Stimulated activated CD4-positive, alpha-beta T cell treated with anti-CD3 and anti-CD28 coated beads, Interleukin-12 subunit alpha, Interleukin-12 subunit beta, amount 100 ng/mL, for 24 hours (primary cell): ENCODE results near the gene GRID1.

Experiments used
- DNase-seq, 2 experiments: peaks; one replicate each; pipeline ENCODE4 v3.0.0-alpha.2; 2020; ENCODE audit warnings: low read depth in 2 of 2

GRID1 gene

GRCh38 chr10:86267286-86268195, 99.1 kb downstream of the GRID1 start:
- DNase-seq, result no peak

GRCh38 chr10:86266446-86267242, 100.0 kb downstream of the GRID1 start:
- no peak for DNase-seq

DNA sequence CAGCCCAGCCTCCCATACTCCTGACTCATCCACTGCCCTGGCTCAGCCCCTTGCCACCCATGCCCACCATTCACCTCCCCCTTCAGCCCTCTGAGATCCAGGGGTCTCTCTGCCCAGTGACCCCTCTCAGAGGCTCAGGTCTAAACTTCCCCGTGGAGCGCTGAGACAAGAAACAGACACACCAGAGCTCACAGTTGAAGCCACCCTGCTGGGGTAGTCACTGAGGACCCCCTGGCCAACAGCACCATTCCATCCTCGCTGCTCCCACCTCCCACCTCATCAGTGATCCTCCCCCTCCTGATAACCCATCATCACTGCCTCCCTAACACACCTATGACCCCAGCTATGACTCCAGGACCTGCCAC, 100.7 kb downstream of the GRID1 start:
- no peak for DNase-seq

DNA sequence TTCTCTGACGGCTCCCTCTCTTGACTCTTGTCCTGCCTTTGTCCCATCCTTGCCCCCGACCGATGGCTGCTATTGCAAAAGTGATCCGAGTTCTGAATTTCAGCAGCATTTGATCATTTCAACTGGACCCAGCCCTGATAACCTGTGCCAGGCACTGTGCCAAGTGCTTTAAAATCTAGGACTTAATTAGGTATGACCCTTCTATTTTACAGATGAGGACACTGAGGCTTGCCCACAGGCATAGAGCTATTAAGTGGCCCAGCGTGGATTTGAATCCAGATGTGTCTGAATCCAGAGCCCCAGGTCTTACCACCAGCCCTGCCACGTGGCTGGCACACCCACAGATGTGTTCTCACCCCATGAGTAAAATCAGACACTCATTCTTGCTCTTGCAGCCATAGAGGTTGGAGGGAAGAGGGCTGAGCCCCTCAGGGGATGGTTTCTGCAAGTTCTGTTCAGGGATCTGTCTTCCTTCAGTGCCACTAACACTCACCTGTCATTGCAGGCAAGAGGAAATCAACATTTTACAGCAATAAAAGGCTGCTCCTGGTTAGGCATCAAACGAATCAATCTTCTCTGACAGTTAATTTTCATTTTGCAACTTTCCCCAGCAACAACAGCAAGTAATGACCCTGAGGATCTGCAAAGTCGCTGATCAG, 101.2 kb downstream of the GRID1 start:
- DNase-seq, result no peak

DNA sequence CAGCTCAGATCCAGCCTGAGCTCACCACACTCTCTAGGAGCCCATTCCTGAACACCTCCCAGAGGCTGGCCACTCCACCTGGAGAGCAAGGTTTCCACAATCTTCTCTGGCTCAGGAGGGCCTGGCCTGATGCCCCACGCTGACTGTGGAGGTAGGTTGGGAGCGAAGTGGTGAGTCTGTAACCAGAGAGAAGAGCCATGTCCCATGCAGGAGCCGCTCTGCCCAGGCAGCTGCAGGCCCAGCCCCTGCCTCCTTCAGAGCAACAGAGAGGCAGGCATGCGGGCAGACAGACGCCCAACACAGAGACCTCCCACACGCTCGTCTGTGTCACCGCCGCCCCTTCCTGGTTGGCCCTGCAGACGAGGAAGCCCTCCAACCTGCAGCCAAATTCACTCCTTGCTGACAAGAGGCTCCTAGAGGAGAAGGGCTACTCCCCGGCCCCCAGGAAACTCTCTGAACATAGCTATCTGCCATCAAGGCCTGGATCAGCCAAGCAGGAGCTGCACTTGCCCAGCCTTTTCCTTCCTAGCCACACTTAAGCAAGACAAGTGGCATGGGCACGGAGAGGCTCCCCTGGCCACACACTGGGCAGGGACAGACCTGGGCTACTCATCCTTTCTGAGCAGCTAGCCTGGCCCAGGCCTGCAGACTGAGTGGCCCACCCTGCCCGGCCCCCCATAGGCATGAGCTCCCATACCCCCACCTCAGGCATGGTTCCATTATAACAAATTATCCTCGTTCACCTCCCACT, 101.9 kb downstream of the GRID1 start:
- no peak for DNase-seq

GRCh38 chr10:86263907-86264306, 102.7 kb downstream of the GRID1 start:
- no peak for DNase-seq

DNA sequence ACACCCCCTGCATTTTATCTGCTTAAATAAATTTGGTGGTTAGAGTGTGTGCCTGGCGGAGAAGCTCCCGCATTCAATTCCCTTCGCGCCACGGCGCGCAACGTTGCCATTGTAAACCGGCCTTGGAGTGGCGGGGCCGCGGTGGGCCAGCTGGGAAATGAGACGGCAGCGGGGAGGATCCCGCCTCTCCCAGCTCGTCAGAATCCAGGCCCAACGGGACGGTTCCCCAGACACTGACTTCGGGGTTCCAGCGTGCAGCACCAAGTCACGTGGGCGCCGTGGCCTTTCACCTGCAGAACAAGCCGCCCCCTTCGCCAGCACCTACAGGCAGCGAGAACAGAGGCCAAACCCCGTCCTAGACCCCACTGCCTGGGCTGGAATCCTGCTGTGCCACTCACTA, 103.4 kb downstream of the GRID1 start:
- no peak for DNase-seq

DNA sequence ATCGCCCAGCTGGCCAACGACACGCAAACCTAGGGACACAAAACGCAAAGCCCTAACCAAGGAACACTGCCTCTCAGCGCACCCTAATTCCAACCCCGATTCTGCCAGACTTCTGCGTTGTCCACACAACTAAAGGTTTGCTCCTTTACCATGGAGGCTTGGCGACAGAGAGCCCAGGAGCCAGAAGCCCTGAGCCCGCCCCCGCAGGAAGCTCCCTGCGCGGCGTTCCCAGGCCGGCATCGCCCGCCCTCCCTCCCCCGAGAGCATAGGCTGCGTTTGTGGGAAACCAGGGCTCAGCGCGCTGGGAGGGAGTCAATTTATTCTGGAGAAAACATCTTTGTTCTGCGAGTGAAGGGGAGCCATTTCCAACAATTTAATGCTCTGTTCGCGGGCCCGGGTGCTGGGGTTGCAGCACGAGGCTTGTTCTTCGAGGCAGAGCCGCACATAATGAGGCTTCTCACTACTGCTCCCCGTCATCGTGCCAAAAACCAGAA, 103.9 kb downstream of the GRID1 start:
- DNase-seq, result no peak

DNA sequence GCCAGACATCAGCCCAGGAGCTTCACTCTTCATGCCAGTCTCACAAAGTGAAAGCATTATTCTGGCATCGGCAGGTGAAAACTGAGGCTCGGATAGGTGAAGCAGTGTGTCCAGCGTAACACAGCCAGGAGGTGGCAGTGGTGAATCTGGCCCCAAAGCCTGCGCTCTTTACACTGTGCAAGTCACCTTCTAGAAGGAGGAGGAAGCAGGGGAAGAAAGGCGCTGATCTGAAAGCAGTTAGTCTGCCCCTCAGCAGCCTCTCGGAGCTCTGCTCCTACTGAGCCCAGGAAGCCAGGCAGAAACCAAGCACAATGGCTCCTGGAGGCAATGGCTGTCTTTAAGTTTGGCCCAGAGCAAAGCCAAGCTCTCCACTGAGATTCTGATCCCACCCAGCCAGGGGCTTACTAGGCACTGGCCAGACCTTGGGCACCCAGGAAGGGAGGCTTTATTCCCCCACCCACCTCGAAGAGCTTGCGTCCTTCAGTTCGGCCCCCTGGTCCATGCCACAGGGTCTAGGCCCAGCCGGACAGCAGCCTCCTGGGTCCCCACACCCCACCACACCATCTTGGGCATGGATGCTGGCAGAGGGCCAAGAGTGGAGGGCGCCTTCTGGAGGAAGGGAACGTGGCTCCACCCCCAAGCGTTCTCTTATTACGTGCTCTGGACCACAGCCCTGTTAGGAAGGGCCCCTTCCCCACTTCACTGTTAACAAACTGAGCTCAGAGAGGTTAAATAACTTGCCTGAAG, 104.5 kb downstream of the GRID1 start:
- DNase-seq, result no peak

DNA sequence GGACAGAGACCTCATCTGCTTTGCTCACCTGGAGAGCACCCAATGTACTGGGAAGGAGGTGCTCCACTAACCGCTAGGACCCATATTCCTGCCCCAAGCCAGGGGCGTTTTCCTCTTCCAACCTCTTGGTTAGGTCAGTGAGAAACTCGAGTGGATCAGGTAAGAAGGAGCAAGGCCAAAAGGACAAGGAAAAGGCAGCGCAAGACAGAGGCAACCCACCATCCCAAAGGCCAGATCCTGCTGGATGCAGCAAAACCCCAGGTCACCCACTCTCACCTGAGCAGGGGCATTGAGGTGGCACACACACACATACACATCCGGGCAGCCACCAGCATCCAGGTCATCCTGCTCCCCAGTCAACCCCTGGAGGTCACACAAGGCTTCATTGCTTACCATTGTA, 105.1 kb downstream of the GRID1 start:
- no peak for DNase-seq

GRCh38 chr10:86260564-86260963, 106.0 kb downstream of the GRID1 start:
- DNase-seq, result no peak

DNA sequence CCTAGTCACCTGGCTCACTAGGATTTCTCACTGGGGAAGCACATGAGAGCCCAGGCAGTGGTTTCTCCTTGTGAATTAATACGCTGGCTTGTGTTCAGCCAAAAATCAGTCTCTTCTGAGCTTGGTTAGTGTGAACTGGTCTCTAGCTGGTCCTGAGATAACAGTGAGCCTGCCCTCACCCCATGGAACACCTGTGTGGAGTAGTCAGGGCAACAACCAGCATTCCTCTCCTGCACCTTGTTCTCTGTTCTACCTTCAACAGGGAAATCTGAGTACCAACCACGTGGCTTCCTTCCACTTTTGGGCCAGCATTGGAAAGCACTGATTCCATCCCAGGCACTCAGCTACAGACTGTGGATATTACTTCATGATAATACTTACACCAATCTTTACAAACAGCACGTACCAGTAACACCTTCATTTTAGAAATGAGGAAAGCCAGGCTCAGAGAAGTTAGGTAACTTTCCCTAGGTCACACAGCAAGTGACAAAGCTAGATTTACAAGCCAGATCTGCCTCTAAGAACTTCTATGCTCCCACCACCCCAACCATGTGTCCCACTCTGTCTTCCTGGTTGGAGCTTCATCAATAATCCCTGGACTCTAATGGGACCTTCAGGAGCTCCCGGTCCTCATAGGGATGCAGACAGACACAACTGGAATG, 106.6 kb downstream of the GRID1 start:
- DNase-seq, result no peak

DNA sequence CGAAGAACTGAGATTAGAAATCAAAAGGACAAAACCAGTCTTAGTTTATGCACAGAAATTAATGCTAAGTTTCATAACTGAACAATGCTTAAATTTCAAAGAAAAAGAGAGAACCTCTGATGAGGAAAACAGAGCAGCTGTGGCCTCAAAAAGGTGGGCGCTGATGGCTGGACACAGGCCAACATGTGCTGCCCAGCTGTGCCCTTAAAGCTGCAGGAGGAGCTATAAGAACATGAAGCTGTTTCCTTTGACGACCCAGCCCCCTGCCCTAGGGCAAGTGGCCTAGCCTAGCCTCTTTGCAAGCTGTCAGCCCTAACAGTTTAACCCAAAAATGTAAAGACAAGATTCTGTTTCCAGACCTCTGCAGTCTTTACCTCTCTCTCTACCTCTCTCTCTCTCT, 107.7 kb downstream of the GRID1 start:
- no peak for DNase-seq

DNA sequence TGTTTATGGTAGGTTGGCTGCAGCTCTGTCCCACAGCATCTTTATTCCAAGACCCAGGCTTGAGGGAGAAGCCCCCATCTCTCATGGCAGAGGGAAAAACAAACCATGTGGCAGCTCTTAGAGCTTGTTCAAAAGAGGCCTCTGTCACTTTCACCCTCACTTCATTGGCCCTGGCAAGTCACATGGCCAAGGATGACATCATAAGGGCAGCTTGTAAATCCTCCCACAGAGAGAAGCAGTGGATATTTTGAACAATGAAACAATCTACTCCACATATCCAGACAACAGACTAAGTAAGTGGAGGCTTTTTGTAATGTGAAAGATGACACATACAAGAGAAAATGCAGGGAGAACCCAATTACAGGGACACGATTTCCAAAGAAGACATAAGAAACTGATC, 108.1 kb downstream of the GRID1 start:
- no peak for DNase-seq

- DNase-seq, result no peak
These were observed 108.9 kb downstream of the GRID1 start for GRCh38 chr10:86257683-86258082.

DNA sequence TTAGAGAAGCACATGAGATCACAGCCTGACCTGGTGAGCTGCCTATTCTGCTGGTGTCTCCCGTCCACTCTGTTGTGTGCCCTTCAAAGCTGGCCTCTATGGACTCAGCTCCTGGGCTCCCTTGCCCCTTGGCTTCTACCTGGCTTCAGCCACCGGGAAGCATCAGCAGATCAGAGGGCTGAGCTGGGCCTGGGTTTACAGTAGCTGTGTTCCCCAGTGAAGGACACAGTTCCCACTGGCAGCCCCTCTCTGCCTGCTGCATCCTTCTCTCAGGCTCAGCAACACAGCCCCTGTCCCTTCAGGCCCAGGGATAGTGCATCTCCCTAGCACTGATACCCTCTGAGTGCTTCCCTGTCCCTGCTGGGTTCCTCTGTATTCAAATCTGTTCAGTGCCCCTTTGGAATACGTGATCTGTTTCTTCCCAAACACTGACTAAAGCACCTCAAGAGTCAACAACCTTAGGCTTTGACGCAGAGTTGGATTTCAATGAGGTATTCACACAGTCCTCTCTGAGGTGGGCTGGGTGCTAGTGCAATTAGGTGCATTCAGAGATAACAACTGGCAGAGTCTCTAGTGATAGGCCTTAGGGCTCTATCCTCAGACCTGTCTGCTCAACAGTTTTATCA, 109.8 kb downstream of the GRID1 start:
- DNase-seq, result no peak

GRCh38 chr10:86255405-86256251, 111.0 kb downstream of the GRID1 start:
- no peak for DNase-seq

GRCh38 chr10:86254526-86255174, 111.9 kb downstream of the GRID1 start:
- no peak for DNase-seq
